NCI-H2227 (cell line): Measurements from ENCODE around the gene RTP1.
A peak's percentile ranks its signal among the peaks of the same experiment; 100 is the strongest.
"Not testable (repeated sequence)": the region's sequence is repeated elsewhere in the genome, so short reads cannot be mapped to it uniquely, and the experiment has no call there.

Source experiments
- DNase-seq: peaks from one replicate; lab custom pipeline; 2025; ENCODE audit not compliant: unreplicated experiment; lab: John Stamatoyannopoulos, UW

RTP1 gene

GRCh38 chr3:187196573-187197334 lies 532 bp upstream of the RTP1 start:
- no peak for DNase-seq

- no peak for DNase-seq
Measured at GRCh38 chr3:187198490-187198889, 1.2 kb downstream of the RTP1 start.

DNA sequence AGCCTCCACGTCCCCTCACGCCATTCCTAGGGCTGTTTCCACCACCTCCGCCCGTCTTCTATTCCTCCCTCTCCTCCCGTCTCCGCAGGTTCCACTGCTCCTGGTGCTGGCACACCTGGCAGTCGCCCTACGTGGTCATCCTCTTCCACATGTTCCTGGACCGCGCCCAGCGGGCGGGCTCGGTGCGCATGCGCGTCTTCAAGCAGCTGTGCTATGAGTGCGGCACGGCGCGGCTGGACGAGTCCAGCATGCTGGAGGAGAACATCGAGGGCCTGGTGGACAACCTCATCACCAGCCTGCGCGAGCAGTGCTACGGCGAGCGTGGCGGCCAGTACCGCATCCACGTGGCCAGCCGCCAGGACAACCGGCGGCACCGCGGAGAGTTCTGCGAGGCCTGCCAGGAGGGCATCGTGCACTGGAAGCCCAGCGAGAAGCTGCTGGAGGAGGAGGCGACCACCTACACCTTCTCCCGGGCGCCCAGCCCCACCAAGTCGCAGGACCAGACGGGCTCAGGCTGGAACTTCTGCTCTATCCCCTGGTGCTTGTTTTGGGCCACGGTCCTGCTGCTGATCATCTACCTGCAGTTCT lies 2.3 kb downstream of the RTP1 start:
- not testable (repeated sequence) for DNase-seq

- DNase-seq = no peak
Measured at GRCh38 chr3:187205683-187206082, 8.4 kb downstream of the RTP1 start.

GRCh38 chr3:187207062-187207461 lies 9.8 kb downstream of the RTP1 start:
- no peak for DNase-seq

DNA sequence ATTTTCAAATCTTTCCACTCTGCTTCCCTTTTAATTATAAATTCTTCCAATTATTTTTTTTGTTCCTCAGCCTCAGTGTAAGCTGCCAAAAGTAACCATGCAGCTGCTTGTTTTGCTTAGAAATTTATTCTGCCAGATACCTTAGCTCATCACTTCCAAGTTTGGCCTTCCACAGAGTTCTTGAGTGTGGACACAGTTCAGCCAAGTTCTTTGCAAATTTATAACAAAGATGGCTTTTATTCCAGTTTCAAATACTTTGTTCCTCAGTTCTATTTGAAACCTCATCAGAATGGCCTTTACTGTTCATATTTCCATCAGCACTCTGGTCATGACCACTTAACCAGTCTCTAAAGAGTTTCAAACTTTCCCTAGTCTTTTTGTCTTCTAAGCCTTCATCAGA lies 10.3 kb downstream of the RTP1 start:
- no peak for DNase-seq

DNA sequence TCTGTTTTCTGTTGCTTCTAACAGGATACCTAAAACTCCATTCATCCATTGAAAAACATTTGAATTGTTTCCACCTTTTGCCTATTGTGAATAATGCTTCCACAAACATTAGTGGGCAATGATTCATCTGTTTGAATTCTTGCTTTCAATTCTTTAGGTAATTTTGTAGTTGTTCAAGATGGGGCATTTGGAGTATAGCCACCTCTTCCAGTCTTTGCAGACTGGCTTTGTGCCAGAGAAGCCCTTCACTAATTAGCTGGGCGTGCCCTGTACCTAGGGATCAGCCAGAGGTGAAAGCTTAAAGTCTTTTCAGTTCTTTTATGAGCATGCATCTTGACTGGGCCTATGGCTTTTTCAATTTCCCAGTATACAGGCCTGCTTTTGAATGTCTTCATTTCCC lies 10.9 kb downstream of the RTP1 start:
- DNase-seq = peak; percentile 4

DNA sequence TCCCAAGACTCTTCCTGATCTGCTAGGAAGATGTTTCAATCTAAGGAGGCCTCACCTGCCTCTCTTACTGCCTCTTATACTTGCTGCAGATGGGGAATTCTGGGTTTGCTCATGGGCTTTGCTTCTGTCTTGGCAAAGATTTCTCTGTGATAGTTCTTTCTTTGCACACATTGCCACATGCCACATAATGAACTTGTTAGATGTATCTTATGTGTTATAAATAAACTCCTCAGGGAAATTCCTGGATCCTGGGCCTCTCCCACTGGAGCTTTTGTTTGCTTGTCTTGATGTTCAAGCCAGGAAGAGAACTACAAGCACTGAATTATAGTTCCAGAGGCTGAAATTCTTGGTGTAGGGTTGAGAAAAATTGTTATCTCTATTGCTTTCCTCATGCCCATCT lies 12.2 kb downstream of the RTP1 start:
- DNase-seq = no peak

DNA sequence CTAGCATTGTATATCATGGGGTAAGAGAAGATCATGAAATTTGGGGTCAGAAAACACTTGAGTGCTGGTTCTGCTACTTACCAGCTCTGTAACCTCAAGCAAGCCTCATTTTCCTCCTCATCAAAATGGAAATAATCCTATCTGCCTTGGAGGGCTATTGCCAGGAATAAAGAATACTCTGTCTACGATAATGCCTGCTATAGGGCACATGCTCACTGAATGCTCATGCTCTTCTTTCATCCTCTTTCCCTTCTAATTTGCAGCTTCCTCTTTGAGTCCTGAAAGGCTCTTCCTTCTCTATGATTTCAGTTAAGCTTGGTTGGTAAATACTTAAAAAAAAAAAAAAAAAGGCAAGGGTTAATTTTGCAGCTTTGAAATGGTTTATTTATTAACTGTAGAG lies 12.8 kb downstream of the RTP1 start:
- no peak for DNase-seq

DNA sequence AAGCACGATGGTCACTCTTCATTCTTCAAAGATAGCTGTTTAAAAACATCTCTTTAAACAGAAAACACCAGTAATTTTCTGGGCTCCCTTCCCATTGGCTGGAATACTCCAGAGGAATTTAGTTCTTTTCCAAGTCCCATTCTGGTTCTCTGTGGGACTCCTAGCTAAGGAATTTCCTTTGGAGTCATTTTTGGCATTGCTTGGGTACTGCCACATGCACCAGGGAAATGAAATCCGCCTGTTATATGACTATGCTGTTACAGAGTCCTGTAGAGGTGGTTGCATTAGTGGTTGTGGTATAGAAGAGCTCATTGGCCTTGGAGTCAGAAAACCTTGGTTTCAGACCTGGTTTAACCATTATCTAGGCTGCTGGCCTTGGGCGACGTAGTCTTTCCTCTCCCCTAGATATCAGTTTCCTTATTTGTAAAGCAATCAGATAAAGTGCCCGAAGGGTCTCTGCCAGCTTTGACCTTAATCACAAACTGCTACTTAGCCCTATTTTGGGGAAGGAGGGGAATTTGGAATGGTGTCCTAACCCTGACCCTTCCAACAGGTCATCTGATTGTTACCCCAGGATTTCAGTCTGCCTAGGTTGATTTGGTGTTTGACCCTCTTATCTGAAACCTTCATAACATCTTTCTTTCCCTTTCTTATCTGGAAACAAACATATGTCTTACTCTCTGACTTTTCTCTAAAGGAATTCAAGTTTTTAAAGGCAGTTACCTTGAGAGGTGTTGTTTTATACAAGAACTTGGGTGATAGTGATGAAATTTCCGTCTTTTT lies 13.4 kb downstream of the RTP1 start:
- no peak for DNase-seq

DNA sequence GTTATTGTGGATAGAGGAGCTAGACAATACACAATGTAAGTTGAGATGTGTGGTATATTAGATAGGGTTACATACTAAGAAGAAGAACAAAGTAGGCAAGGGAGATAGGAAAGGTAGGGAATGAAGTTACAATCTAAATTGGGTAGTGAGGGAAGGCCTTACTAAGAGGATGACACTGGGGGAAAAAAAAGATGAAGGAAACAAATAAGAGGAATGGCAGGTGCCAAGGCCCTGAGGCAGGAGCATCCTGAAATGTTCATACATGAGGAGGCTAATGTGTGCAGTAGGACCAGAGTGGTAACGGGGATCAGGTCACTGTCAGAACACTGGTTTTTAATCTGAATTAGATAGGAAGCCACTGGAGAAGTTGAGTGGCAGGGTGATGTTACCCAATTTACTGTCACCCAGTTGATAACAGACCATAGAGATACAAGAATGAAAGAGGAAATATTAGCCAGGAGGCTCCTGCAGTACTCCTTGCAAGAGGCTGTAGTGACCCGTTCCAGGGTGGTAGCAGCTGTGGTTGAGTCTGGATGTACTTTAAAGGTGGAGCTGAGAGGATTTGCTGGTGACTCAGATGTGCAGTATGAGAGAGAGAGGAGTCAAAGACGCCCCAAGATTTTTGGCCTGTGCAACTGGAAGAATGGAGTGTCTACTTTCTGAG lies 14.4 kb downstream of the RTP1 start:
- no peak for DNase-seq

DNA sequence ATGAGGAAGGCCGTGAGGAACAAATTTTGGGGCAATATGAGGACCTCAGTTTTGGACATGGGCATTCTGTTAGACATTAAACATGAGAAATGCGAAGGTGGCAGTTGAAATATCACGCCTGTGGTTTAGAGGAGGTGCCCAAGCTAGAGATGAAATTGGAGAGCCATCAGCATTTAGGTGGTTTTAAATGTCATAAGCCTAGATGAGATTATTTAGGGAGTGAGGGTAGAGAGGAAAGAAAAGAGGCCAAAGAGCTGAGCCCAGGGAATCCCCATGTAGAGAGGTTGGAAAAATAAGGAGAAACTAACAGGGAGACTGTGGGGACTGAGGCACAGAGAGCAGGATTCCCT lies 14.9 kb downstream of the RTP1 start:
- DNase-seq = no peak

DNA sequence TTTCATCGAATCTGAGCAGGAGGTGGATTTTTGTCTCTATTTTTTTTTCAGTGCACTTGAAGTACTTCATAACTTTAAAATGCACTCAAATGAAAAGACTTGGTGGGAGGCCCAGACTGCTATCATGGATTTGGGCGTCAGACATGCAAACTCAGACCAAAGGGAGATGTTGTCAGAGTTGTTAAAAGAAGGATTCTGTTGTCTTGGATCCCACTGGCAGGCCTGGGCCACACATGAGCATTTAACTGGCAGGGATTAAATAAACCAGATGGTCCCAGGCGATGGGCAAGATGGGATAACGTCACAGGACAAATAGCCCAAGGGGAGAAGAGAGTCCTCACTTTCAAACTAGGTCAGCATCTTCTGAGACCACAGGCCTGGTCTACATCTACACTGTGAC lies 15.4 kb downstream of the RTP1 start:
- no peak for DNase-seq

DNA sequence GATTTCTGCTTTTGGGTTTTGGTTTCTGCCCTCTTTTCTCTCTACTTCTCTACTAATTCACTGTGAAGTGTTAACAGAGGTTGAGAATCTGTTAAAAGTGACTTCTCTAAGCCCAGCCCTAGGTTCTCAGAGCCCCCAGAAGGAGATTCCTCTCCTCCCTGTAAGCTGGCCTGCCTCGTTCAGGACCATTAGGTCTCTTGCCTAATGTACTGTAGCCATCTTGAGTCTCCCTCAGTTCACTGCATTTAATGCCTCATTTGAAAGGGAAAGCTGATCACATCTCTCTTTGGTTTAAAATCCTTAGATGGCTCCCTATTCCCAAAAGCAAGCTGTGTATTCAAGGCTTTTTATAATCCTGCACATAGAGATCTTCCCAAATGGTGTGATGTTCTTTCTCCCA lies 16.3 kb downstream of the RTP1 start:
- DNase-seq = no peak

- DNase-seq = no peak
Measured at GRCh38 chr3:187215460-187215859, 18.2 kb downstream of the RTP1 start.

GRCh38 chr3:187222801-187223200 lies 25.5 kb downstream of the RTP1 start:
- no peak for DNase-seq

DNA sequence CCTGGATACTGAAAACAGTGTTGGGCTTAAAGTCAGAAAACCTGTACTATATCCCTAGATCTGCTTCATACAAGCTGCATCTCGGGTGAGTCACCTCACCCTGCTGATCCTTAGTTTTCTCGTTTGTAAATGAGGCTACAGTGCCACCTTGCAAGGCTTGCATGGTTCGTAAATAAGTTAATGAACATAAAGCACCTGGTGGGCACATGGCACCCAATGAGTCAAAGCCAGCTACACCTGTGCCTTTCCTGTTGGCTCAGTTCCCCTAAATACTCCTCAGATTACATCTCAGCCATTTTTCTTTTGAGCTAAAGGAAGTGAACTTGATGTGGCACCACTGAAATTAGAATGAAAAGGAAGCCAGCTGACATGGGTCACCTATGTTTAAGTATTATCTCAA lies 26.5 kb downstream of the RTP1 start:
- no peak for DNase-seq

DNA sequence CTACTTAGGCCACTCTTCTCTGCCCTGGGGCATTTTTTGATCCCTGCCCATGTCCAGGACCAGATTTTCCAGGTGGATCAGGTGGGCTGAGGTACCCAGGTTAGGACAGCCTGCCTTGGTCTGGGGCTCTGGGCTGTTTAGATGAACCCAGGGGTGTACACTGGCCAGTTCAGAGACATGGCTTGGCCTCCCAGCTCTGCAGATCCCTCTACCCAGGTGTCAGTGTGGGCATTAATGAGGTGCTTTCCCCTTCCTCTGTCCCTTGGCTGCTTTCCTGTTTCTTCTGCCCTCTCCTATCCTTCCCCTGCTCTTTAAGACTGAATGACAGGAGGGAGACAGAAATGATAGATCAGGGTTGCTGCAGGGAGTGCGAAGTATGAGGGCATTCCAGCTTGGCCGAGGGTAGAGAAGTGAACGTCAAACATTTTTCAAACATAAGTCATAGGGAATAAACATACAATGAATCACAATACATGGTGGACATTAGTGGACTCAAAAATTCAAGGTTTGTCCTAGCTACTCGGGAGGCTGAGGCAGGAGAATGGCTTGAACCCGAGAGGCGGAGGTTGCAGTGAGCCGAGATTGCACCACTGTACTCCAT lies 30.5 kb downstream of the RTP1 start:
- no peak for DNase-seq

- DNase-seq = no peak
Measured at GRCh38 chr3:187228740-187229139, 31.5 kb downstream of the RTP1 start.

- DNase-seq = no peak
Measured at GRCh38 chr3:187230011-187230410, 32.7 kb downstream of the RTP1 start.

DNA sequence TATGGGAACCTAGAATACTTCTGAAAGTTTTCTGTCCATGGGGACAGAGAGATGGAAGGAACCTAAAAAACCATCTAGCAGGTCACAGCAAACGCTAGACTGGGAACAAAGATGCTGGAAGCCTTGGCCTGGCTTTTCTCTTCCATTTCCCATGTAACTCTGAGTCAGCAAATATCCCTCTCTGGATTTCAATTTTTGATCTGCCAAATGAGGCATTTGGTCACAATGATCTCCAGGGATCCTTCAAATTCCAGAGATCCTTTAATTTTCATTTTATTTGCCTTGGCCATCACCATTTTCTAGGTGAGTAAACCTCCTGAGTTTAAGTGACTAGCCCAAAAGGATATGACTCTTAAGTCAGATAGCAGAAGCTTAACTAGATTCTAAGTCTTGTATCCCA lies 39.7 kb downstream of the RTP1 start:
- DNase-seq = no peak
